Measurements from ENCODE around the gene WDR31. TPM values are rescaled to one million over a fixed set of nuclear protein-coding genes. Genes with fewer than 3 reads are reported as not detected.
A peak's percentile ranks its signal among the peaks of the same experiment; 100 is the strongest.

WDR31 gene
- total and polyA plus RNA-seq, 4 donors = 3.4 to 4.8 (median 4.1) TPM

GRCh38 chr9:113343732-113344231 lies 3.7 kb upstream of the WDR31 start:
- H3K27me3 ChIP-seq (ENCODE audit: control insufficient read depth, insufficient read depth, low read length) = peaks cover 9% of the 10 kb centered on the region
- H3K4me1 ChIP-seq (ENCODE audit: control insufficient read depth, insufficient read depth, low read length) = peaks cover 18% of the 10 kb centered on the region
- peak overlapping the region; percentile 86 for H3K27ac ChIP-seq (ENCODE audit: low read depth, low read length)
- DNase-seq (ENCODE audit: low read depth in 4 of 6, low spot score in 6 of 6) = peak in 5 of 6 donors; percentile 36 to 89 (median 65)
- no peaks in the 10 kb centered on the region for H3K36me3 ChIP-seq (ENCODE audit: control insufficient read depth, insufficient read depth, low read length)
- 20% methylated on average over 1 of the region's 1 CpG for WGBS (ENCODE audit: insufficient coverage)
- no peak overlapping the region for H3K4me3 ChIP-seq (ENCODE audit: low read depth, low read length)
- no peaks in the 10 kb centered on the region for H3K9me3 ChIP-seq (ENCODE audit: control insufficient read depth, insufficient read depth, low read length)

GRCh38 chr9:113341712-113342410 lies 1.8 kb upstream of the WDR31 start:
- WGBS (ENCODE audit: insufficient coverage) = 70% methylated on average over 9 of the region's 9 CpGs

GRCh38 chr9:113337714-113338113 lies 2.4 kb downstream of the WDR31 start:
- Histone ChIP-seq H3K4me1 (ENCODE audit: control insufficient read depth, insufficient read depth, low read length) (peaks cover 9% of the 10 kb centered on the region), H3K36me3 (ENCODE audit: control insufficient read depth, insufficient read depth, low read length) (no peaks in the 10 kb centered on the region), H3K4me3 (ENCODE audit: low read depth, low read length) (no peak overlapping the region), H3K27me3 (ENCODE audit: control insufficient read depth, insufficient read depth, low read length) (no peaks in the 10 kb centered on the region), H3K27ac (ENCODE audit: low read depth, low read length) (no peak overlapping the region), H3K9me3 (ENCODE audit: control insufficient read depth, insufficient read depth, low read length) (no peaks in the 10 kb centered on the region)
- no CpG with 5 or more reads among the region's 2 CpGs for WGBS (ENCODE audit: insufficient coverage)
- DNase-seq (ENCODE audit: low read depth in 4 of 6, low spot score in 6 of 6) = no peak

More at GRCh38 chr9:113341712-113342410, 1.8 kb upstream of the WDR31 start:
- Histone ChIP-seq H3K4me3 (ENCODE audit: low read depth, low read length) (no peak overlapping the region), H3K36me3 (ENCODE audit: control insufficient read depth, insufficient read depth, low read length) (no peaks in the 10 kb centered on the region), H3K9me3 (ENCODE audit: control insufficient read depth, insufficient read depth, low read length) (no peaks in the 10 kb centered on the region), H3K27ac (ENCODE audit: low read depth, low read length) (no peak overlapping the region), H3K27me3 (ENCODE audit: control insufficient read depth, insufficient read depth, low read length) (no peaks in the 10 kb centered on the region), H3K4me1 (ENCODE audit: control insufficient read depth, insufficient read depth, low read length) (peaks cover 18% of the 10 kb centered on the region)
- peak in 2 of 6 donors; percentile 9 to 23 for DNase-seq (ENCODE audit: low read depth in 4 of 6, low spot score in 6 of 6)

- WGBS (ENCODE audit: insufficient coverage) = 60% methylated on average over 1 of the region's 4 CpGs
- no peak overlapping the region for H3K27ac ChIP-seq (ENCODE audit: low read depth, low read length)
Measured at GRCh38 chr9:113331780-113332179, 8.3 kb downstream of the WDR31 start.

DNA sequence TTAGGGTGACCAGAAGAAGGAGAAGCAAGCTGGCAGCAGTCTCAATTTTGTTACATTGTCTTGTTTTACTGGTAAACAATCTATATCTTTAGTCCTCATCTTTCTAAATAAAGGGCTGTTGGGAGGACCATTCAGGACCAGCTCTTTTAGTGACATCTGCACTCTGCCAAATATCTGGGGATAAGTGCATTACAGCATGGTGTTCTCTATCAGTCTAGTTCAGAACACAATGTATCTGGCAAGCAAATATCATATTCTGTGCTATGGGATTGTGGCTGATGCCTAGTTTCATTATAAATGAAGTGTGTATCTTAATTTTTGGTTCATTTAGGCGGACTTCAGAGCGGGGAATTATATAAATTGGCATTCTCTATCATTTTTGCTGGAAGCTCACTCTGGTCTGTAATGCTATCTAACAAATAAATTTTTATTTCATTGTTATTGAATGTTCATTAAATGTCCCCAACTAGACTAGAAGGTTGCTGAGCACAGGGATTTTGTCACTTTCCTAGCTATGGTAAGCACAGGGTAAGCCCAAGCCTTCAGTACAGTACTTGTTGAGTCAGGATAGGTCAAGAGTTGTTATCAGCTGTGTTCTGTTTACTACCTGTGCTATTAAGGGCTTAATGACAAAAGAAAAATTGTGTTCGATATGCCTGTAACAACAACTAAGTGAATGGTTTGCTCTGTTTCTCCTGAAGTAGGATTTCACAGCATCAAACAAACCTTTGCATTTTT lies 11.9 kb downstream of the WDR31 start:
- H3K4me3 ChIP-seq (ENCODE audit: low read depth, low read length) = no peak overlapping the region
- no CpG with 5 or more reads among the region's 3 CpGs for WGBS (ENCODE audit: insufficient coverage)
- H3K9me3 ChIP-seq (ENCODE audit: control insufficient read depth, insufficient read depth, low read length) = no peaks in the 10 kb centered on the region
- no peak overlapping the region for H3K27ac ChIP-seq (ENCODE audit: low read depth, low read length)
- H3K4me1 ChIP-seq (ENCODE audit: control insufficient read depth, insufficient read depth, low read length) = no peaks in the 10 kb centered on the region
- H3K36me3 ChIP-seq (ENCODE audit: control insufficient read depth, insufficient read depth, low read length) = no peaks in the 10 kb centered on the region
- no peak for DNase-seq (ENCODE audit: low read depth in 4 of 6, low spot score in 6 of 6)
- no peaks in the 10 kb centered on the region for H3K27me3 ChIP-seq (ENCODE audit: control insufficient read depth, insufficient read depth, low read length)

More at GRCh38 chr9:113331780-113332179, 8.3 kb downstream of the WDR31 start:
- no peak for DNase-seq (ENCODE audit: low read depth in 4 of 6, low spot score in 6 of 6)
- Histone ChIP-seq H3K4me3 (ENCODE audit: low read depth, low read length) (no peak overlapping the region), H3K36me3 (ENCODE audit: control insufficient read depth, insufficient read depth, low read length) (no peaks in the 10 kb centered on the region), H3K4me1 (ENCODE audit: control insufficient read depth, insufficient read depth, low read length) (no peaks in the 10 kb centered on the region), H3K27me3 (ENCODE audit: control insufficient read depth, insufficient read depth, low read length) (no peaks in the 10 kb centered on the region), H3K9me3 (ENCODE audit: control insufficient read depth, insufficient read depth, low read length) (no peaks in the 10 kb centered on the region)

DNA sequence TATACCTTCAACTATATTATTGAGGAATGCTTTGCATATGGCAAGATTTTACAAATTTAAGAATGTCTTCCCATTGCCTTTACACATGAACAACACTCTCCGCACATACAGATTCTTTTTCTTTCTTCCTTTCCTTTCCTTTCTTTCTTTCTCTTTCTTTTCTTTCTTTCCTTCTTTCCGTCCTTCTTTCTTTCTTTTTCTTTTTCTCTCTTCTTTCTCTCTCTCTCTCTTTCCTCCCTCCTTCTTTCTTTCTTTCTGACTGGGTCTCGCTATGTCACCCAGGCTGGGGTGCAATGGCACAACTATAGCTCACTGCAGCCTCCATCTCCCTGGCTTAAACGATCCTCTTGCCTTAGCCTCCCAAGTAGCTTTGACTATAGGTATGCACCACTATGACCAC lies 13.8 kb downstream of the WDR31 start:
- no peaks in the 10 kb centered on the region for H3K4me1 ChIP-seq (ENCODE audit: control insufficient read depth, insufficient read depth, low read length)
- no peak overlapping the region for H3K4me3 ChIP-seq (ENCODE audit: low read depth, low read length)
- H3K27ac ChIP-seq (ENCODE audit: low read depth, low read length) = no peak overlapping the region
- no peaks in the 10 kb centered on the region for H3K27me3 ChIP-seq (ENCODE audit: control insufficient read depth, insufficient read depth, low read length)
- 100% methylated on average over 3 of the region's 4 CpGs for WGBS (ENCODE audit: insufficient coverage)
- no peaks in the 10 kb centered on the region for H3K9me3 ChIP-seq (ENCODE audit: control insufficient read depth, insufficient read depth, low read length)
- peaks cover under 1% of the 10 kb centered on the region for H3K36me3 ChIP-seq (ENCODE audit: control insufficient read depth, insufficient read depth, low read length)
- no peak for DNase-seq (ENCODE audit: low read depth in 4 of 6, low spot score in 6 of 6)

- Histone ChIP-seq H3K4me1 (ENCODE audit: control insufficient read depth, insufficient read depth, low read length) (no peaks in the 10 kb centered on the region), H3K9me3 (ENCODE audit: control insufficient read depth, insufficient read depth, low read length) (no peaks in the 10 kb centered on the region), H3K36me3 (ENCODE audit: control insufficient read depth, insufficient read depth, low read length) (peaks cover 10% of the 10 kb centered on the region), H3K27me3 (ENCODE audit: control insufficient read depth, insufficient read depth, low read length) (no peaks in the 10 kb centered on the region), H3K27ac (ENCODE audit: low read depth, low read length) (no peak overlapping the region), H3K4me3 (ENCODE audit: low read depth, low read length) (no peak overlapping the region)
- no peak for DNase-seq (ENCODE audit: low read depth in 4 of 6, low spot score in 6 of 6)
- WGBS (ENCODE audit: insufficient coverage) = 76% methylated on average over 5 of the region's 6 CpGs
Measured at GRCh38 chr9:113322671-113323070, 17.4 kb downstream of the WDR31 start.

DNA sequence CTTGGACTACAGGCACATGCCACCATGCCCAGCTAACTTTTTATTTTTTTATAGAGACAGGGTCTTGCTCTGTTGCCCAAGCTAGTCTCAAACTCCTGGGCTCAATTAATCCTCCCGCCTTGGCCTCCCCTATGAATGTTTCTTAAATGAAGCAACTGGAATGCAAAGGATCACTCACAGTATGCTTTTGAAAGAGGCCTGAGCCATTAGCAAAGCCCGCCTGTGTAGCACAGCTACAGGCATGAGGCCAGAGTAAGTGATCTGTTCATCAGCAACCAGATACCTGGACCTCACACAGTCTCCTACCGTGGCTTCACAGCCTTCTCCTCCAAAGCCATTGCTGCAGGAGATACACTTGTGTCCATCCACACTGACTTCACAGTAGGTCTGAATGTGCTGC lies 20.0 kb downstream of the WDR31 start:
- WGBS (ENCODE audit: insufficient coverage) = 83% methylated on average over 3 of the region's 3 CpGs
- Histone ChIP-seq H3K4me1 (ENCODE audit: control insufficient read depth, insufficient read depth, low read length) (no peaks in the 10 kb centered on the region), H3K9me3 (ENCODE audit: control insufficient read depth, insufficient read depth, low read length) (no peaks in the 10 kb centered on the region), H3K27me3 (ENCODE audit: control insufficient read depth, insufficient read depth, low read length) (no peaks in the 10 kb centered on the region), H3K27ac (ENCODE audit: low read depth, low read length) (no peak overlapping the region), H3K4me3 (ENCODE audit: low read depth, low read length) (no peak overlapping the region), H3K36me3 (ENCODE audit: control insufficient read depth, insufficient read depth, low read length) (peaks cover 13% of the 10 kb centered on the region)
- DNase-seq (ENCODE audit: low read depth in 4 of 6, low spot score in 6 of 6) = no peak

DNA sequence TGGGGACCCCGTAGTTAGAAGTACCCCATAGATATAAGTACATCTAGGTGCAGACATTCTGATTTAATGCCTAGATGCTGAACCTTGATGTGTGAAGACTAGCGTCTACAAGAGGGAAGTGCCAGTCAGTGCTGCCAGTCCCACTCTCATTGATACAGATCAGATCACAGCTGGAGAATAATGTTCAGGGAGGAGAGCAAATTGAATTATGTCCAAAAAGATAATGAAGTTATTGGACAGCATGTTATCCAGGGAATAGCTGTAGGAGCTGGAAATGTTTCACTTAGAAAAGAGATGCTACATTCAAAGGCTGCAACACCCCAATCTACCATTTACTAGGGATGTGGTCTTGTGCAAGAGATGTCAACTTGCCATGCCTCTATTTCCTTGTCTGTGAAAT lies 21.0 kb downstream of the WDR31 start:
- no CpG with 5 or more reads among the region's 2 CpGs for WGBS (ENCODE audit: insufficient coverage)

More for the DNA sequence above, 21.0 kb downstream of the WDR31 start:
- no peaks in the 10 kb centered on the region for H3K9me3 ChIP-seq (ENCODE audit: control insufficient read depth, insufficient read depth, low read length)
- H3K36me3 ChIP-seq (ENCODE audit: control insufficient read depth, insufficient read depth, low read length) = peaks cover 13% of the 10 kb centered on the region
- no peaks in the 10 kb centered on the region for H3K4me1 ChIP-seq (ENCODE audit: control insufficient read depth, insufficient read depth, low read length)
- no peak for DNase-seq (ENCODE audit: low read depth in 4 of 6, low spot score in 6 of 6)
- no peak overlapping the region for H3K4me3 ChIP-seq (ENCODE audit: low read depth, low read length)
- H3K27ac ChIP-seq (ENCODE audit: low read depth, low read length) = no peak overlapping the region
- H3K27me3 ChIP-seq (ENCODE audit: control insufficient read depth, insufficient read depth, low read length) = no peaks in the 10 kb centered on the region
